IPS-NIHi11 (cell line): ENCODE measurements around the gene GSAP.

ENCODE experiments used
- DNase-seq: peaks from one replicate; pipeline ENCODE4 v3.0.0; 2012; ENCODE audit warnings: mixed read lengths, low spot score

Gene GSAP

DNA sequence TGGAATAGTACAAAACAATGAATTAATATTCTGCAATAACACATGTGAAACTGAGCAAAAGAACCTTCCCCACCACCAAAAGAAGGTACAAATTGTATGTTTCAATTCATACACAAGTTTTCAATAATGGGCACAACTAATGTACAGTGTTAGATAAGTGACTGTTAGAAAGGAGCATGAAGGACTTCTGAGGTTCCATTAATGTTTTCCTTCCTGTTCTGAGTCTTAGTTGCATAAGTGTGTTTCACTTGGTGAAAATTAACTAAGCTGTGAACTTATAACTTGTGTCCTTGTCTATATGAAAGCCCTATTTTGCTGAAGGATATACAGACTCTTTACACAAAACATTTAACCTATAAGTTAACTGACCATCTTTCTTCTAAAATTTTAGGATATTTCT lies 8.2 kb downstream of the GSAP start:
- DNase-seq, result no peak

DNA sequence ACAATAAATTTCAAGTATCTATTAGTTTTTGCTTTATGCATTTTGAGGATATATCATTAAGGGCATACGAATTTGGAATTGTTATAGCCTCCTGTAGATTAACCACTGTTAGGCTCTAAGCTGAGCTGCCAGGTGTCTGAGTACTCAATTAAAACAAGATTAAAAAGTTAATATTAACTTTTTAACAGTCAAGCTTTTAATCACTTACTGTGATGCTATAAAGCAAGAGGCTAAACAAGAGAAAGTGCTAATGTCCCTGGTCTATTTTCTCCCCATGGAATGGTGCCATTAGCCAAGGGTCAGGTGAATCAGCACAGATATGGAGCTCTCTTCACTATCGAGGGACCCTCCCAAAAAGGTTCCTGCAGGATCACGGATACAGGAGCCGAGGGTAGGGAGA lies 9.7 kb downstream of the GSAP start:
- no peak for DNase-seq

- no peak for DNase-seq
Observed at GRCh38 chr7:77404641-77405040, 11.5 kb downstream of the GSAP start.

GRCh38 chr7:77403957-77404356 lies 12.2 kb downstream of the GSAP start:
- DNase-seq, result no peak

DNA sequence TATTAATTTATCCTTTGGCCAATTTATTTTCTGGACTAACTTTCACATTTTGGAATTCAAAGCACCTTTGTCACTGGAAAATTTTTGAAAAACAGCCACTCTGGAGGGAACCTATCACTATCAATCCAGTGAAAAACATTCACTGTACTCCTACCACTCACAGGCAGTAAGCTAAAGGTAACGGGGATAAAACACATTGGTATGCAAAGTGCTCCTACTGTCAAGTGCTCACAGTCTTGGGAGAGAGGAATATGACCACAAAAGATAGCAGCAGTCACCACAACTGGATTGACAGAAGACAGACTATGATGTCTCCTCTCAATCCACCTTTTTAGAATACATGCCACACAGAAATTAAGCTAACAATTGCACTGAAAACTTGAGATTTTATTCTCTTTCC lies 13.3 kb downstream of the GSAP start:
- no peak for DNase-seq

GRCh38 chr7:77401002-77401401 lies 15.1 kb downstream of the GSAP start:
- no peak for DNase-seq

DNA sequence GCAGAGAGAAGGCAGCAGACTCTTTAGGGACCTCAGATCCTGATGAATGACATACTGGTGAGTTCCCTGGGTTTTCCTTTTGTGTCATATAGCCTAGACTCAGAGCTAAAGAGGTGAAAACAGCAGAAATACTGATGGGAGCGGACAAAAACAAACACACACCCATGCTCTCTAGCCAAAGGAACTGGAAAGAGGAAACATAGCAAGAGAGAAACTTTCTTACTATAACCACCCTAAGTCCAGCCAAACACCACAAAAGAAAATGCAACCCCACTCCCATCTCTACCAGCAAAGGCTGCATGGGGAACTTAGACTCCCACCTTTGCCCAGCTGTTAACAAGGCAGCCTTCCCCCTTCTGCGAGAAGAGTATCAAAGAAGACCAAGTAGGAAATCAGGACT lies 16.3 kb downstream of the GSAP start:
- DNase-seq, result no peak

DNA sequence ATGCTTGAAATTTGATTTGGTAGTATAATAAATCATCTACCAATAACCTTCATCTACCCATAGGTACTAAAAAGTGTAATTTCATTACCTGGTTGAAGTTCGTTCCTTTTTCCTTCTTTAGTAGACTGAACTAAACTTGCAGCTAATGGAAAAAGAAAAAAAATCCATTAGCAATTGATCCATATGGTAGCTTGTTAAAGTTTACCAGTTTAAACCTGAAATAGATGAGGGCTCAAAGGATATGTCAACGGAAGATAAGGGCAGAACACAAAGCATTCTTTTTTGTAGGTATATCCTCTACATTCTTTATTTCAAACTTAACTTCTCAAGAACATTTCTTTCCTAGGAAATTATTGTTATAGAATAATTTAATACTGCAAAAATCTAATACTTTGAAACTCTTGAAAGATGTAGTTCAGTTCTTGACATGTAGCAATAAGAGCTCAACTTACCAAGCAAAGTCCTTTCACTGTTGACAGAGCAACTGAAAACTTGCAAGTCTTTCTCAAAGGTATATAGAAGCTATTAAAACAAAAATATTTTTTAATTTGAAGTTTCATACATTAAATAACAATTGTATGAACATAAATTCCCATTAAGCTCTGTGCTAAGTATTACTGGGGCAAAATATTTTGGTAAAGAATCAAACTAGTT lies 19.1 kb downstream of the GSAP start:
- DNase-seq, result no peak

DNA sequence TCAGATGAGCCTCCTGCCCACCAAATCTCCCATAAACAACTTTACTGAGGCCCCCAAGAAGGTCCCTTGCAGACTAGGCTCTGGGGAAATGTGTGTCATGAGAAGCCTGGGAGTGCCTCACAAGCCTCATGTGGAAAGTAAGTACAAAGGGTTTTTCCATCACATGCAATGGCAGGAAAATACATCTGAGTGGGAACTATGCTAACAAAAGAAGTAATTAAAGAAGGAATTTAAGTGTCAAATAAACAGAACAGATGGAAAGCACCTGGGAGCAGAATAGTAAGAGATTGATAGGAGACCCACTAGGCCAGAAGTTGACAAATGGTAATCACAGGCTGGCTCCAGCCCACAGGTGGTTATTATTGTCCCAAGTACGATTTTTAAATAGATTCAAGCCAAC lies 20.5 kb downstream of the GSAP start:
- DNase-seq, result no peak

- no peak for DNase-seq
Observed at GRCh38 chr7:77393954-77394353, 22.2 kb downstream of the GSAP start.

GRCh38 chr7:77393261-77393660 lies 22.9 kb downstream of the GSAP start:
- DNase-seq, result no peak

DNA sequence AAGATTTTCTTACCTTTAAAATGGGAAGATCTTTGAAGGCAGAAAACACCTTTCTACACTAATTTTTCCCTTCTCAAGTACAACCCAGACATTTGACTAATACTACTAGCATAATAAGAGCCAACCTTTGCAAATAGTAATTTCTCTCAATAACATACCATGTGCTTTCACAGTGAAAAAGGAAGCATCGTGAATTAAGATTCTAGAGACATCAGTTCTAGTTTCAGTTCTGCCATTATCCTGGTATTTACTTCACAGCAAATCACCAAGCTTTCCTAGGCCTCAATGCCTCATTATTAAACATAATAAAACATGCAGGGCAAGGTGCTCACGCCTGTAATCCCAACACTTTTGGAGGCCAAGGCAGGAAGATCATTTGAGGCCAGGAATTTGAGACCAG lies 24.9 kb downstream of the GSAP start:
- no peak for DNase-seq

GRCh38 chr7:77388055-77388641 lies 28.0 kb downstream of the GSAP start:
- DNase-seq, result no peak

DNA sequence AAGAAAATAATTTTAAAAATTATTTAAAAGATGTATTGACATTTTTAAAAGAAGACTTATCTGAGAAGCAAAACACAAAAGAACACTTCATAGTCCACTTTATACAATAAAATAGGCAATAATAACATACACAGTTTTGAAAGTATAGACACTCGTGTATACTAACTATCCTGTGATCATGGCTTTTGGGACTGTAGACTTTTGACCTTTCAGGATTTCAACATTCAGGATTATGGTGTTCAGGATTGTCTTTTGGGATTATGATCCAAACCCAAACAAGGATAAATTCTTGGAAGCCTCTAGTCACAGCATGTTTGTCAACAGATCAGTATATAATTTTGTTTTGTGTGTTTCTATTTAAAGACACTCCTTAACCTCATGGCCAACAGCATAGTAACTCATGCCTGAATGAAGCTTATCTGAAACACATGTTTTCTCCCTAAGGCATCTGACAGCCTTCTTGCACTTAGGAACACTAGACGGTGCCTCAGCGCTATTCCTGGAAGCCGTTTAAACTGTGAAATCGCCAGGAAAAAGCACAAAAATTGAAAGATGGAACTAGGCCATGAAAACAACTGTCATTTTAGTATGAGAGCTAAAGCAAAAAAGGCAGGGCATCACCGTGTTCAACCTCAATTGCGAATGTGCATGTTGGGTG lies 29.9 kb downstream of the GSAP start:
- DNase-seq, result no peak

GRCh38 chr7:77383333-77383740 lies 32.8 kb downstream of the GSAP start:
- no peak for DNase-seq

DNA sequence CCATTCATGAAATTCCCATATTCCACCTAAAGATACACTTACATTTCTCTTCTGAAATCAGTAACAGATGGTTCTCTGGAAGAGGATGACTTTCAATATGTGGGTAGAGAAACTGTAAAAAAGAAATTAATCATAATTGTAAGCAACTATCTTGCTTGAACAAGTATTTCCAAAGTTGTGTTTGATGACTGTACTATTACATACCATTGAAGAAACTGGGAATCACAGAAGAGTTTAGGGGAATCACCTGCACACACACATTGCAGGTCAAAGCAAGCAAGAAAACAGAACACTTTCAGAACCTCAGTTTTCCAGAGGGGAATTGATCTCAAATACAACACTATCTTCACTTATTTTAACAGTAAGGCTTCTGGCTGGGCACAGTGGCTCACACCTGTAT lies 33.6 kb downstream of the GSAP start:
- DNase-seq, result no peak

DNA sequence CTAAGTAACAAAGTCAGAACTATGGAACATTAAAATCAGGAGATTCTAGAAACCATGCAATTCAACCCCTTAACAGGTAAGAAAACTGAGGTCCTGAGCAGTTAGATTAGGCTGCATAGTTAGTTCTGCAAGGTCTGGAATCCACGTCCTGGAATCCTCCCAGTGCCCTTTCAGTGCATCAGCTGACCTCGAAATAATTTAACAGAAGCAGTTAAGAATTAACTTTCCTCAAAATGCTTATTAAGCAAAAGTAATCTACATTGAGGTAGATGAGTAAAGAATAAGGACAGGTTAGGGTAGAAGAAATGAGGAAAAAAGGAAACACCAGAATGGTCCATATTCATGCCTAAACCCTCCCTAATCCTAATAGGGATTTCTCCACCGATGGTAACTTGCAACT lies 37.6 kb downstream of the GSAP start:
- no peak for DNase-seq

GRCh38 chr7:77370606-77371005 lies 45.5 kb downstream of the GSAP start:
- DNase-seq, result no peak

- no peak for DNase-seq
Observed at GRCh38 chr7:77368974-77369373, 47.2 kb downstream of the GSAP start.

GRCh38 chr7:77367976-77368375 lies 48.2 kb downstream of the GSAP start:
- no peak for DNase-seq

- DNase-seq, result no peak
Observed at GRCh38 chr7:77362905-77363304, 53.2 kb downstream of the GSAP start.

- no peak for DNase-seq
Observed at GRCh38 chr7:77360969-77361368, 55.2 kb downstream of the GSAP start.

- DNase-seq, result no peak
Observed at GRCh38 chr7:77360104-77360503, 56.0 kb downstream of the GSAP start.

- DNase-seq, result no peak
Observed at GRCh38 chr7:77359599-77359998, 56.5 kb downstream of the GSAP start.
